SIG-M5 treated with dmso at 0.1 percent for 504 hours (cell line): Measurements from ENCODE around the gene TMEFF2.

Experiments
- DNase-seq: peaks from one replicate; lab custom pipeline; 2025; ENCODE audit not compliant: unreplicated experiment; lab: John Stamatoyannopoulos, UW

The TMEFF2 gene

GRCh38 chr2:192194866-192195547, at the start of gene TMEFF2:
TSS of gene TMEFF2 (minus strand) at chr2:192194933. CDS start at chr2:192194524, 409 bp downstream.
- DNase-seq: no peak

DNA sequence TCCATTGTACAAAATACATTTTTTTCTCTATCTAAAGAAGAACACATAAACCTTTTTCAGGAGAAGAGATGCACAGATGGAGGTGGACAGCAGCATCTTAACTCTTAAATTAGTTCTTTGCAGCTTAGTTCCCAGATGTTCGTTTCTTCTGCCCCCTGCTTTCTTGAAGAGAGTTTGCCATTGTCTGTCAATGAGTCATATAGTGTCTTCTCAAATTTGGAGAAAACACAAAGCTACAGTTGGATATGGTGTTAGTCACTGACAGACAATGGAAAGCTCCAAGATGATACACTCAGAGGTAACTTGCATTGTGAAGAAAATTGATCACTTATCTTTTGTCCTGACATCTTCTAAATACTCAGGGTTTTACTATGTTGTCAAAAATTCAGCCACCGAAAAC, 48.8 kb upstream of the TMEFF2 start:
- no peak for DNase-seq

- no peak for DNase-seq
Observed at GRCh38 chr2:192236136-192236535, 41.4 kb upstream of the TMEFF2 start.

DNA sequence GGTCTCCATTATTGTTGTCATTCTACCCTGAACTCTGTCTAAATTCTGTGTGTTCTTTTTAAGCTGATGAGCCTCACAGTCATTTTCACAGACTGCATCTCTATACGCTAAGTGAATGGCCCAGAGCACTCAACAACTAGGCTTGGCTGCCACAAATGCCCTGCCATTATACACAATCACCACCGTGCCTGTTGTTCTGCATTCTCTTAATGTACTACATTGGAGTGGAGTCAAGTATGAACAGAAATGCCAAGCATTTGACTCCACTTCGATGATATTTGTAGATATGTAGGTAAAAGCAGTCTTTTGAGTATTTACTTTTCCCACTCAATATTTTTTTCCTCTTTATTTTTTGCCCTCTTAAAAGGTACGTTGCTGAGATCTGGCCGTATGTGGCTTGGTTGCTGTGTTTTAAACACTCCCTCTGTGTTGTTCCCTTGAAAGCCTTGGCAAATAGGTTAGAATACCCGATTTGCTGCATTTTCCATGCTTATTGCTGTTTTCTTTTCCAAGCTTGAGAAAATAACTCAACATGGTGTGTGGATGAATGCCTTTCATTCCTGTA, 36.2 kb upstream of the TMEFF2 start:
- no peak for DNase-seq

- DNase-seq: no peak
Observed at GRCh38 chr2:192228685-192229084, 34.0 kb upstream of the TMEFF2 start.

GRCh38 chr2:192218970-192219369, 24.2 kb upstream of the TMEFF2 start:
- DNase-seq: no peak

DNA sequence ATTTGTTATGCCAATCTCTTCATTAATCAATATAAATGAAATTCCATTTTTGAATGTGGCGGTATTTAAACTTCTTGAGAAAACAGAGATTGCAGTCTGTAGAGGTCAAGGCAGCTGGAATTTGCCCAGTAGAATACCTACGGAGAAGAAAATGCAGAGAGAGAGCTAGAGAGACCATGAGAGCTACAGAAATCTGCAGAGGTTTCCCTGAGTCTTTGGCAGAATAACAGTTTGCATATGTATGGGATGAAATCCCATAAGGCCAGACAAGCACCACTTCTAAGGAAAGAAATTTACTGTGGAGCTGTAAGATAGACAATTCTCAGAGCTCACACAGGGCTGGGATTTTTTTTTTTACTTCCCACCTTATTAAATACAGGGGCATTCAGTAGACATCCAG, 23.6 kb upstream of the TMEFF2 start:
- DNase-seq: no peak

GRCh38 chr2:192216336-192216735, 21.6 kb upstream of the TMEFF2 start:
- no peak for DNase-seq

DNA sequence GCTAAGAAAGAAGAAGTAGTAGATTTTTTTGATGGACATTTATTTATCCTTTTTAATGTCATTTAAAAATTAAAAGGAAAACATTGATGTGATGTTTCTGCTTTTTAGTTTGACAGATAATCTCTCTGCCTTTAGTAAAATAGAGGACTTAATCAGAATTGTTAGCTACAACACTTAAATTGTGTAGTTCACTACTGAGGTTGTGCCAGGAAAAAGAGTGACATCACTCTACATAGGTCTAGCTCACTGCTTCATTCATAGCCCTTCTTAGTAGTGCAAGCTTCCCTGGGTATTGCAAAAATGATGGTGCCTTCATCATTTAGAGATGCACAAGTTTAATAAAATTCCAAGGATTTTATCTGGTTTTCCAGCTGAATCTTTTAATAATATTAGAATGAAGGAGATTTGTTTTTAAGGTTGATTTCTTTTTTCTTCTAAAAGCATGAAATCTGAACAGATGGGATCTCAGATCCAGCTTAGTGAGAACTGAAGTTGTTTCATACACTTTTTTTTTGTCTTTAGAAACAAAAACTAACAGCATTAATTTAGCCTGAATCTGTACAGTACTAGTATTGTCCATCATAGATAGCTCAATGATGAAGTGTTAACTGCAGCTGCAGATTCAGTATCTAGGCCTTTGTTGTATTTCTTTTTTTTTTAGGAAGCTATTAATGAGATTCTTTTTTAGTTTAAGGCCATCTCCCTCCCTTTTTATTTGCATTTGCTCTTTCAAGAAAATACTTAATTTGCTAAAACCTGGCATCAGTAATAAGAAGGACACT, 20.6 kb upstream of the TMEFF2 start:
- DNase-seq: no peak

DNA sequence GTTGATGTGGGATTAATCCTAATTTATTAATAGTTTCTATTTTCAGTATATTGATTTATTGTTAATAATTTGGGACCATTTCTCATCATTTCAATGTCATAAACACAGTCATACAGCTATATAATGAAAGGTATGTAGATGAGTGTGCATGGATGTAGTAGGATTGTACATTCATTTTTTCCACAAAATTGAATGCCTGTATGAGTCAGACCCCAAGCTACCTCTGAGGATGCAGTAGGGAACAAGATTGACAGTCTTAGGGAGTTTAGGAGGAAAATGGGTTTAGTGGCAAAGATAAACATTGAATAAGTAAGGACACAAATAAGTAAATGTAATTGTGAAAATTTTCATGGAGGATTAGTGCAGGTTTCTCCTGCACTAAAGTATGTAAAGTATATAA, 14.1 kb upstream of the TMEFF2 start:
- no peak for DNase-seq

- no peak for DNase-seq
Observed at GRCh38 chr2:192206399-192206798, 11.7 kb upstream of the TMEFF2 start.

DNA sequence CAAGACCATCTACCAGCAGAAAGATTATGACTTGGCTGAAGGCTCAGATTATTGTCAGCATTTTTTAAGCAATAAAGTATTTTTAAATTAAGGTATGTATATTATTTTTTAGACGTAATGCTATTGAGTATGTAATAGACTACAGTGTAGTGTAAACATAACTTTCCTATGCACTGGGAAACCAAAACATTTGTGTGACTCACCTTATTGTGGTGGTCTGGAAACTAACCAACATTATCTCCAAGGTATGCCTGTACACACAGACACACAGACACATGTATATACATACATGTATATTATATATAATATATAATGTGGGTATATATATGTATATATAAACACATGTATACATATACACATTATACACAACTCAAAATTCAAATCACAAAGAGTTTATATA, 9.1 kb upstream of the TMEFF2 start:
- no peak for DNase-seq

DNA sequence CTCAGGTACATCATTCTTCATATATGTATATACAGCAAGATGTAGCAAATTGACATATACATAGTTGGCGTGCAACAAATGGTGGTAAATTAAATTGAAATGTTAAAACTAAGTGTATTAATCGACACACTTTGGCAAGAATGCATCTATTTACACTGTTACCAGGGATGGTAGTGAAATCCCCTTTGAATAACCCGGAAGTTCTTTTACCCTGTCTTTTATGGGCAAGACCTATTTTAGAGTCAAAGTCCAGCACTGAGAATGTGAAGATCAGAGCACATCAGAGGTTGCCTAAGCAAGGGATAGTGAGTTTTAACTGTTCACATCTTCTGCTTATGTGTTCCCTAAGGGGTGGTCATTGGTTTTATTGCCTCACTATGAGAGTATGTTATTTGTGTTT, 7.6 kb upstream of the TMEFF2 start:
- DNase-seq: no peak

GRCh38 chr2:192201116-192201515, 6.4 kb upstream of the TMEFF2 start:
- no peak for DNase-seq

DNA sequence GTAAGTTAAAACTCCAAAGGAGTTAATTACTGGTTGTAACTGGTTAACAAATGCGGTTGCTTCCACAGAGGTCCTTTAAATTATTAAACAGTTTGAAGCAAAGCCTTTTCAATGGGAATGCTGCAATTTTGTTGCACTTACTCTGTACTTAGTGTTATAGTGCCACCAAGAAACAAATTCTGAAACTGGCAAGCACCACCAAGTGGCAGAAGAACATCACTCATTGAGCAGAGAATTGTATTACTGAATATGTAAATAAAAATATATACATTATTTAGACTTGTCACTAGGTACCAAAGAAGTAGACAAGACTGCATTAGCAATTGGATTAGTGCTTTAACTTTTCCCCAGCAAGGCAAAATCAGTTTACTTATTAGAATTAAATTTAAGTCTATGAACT, 2.6 kb upstream of the TMEFF2 start:
- no peak for DNase-seq

DNA sequence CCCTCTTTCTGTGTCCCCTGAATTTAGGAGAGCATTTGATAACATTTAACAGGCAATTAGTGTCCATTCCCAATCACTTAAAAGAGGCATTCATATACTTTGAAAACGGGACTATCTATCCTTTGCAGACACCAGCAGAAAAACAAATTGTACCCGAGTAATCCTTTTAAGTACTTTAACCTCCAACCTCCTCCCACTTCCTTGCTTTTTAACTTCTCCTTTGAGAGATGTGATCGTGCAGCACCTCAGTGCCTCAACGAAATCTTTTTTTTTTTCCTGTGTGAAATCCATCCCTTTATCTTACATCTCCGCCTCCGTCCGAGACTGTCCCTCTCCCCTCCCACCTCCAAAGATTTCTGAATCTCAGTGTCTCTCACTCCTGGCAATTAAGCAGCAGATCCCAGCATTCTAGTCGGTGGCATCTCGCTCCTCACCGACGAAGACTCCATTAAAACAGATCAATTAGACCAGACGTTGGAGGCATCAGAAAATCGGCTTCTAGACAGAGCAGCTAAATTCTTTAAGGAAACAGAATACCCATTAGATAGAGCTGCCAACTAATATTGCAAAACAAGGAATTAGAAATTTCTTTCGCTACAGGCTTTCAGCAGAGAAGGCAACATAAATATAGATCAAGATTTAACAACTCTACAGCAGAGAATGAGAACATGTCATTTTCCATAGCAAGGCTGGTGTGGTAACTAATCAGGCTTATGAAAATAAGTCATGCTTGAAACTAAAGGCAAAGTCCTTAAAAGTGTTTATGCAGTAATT, 1.9 kb upstream of the TMEFF2 start:
- DNase-seq: peak; percentile 19

GRCh38 chr2:192195548-192196418, 1.1 kb upstream of the TMEFF2 start:
- no peak for DNase-seq

GRCh38 chr2:192194265-192194865, 368 bp downstream of the TMEFF2 start:
- peak; percentile 31 for DNase-seq

DNA sequence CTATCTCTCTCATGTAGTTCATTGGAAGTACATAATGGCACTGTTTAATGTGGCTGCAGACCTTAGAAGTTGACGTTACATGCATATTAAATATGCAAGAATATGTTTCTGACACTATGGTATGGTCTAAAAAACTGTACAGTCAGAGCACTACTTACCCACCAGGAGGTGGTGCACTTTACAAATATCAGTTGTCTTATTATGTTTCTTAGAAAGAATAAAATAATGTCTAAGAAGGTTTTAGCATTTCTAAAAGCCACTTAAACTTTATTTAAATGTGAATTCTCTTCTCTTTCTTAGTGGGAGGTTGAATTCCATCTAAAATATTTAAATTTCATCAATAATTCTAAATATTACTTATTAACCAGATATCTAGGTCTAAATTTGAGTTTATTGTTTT, 4.3 kb downstream of the TMEFF2 start:
- peak; percentile 31 for DNase-seq

DNA sequence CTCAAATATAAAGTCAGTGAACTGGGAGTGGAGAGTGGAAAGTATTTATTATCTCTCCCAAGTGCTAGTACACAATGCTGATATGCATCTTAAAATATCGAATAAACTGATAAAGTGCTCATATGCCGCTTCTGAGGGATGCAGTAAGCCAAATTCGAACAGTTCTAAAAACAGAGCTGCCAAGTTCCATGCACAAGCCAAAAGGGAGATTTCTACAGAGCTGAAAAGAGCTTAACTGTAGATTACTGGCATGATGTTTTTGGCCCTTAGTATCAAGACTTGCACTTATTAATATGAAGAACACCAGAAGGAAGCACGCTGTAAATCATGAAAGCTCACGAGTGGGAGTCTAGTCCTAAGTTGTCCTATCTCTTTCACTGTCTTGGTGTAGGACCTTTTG, 7.9 kb downstream of the TMEFF2 start:
- DNase-seq: no peak
